Sigmoid colon (tissue), 4 donors: ENCODE data around the gene EHMT1.

Experiments
- CTCF ChIP-seq, 4 experiments: fragments of 450-650 bp in 3 of 4; fragments of 200-600 bp in 1 of 4; IDR thresholded peaks; one replicate each; pipeline ENCODE4 v1.5.1; 2016 to 2019; ENCODE audit warnings: antibody characterized with exemption in 4 of 4, mild to moderate bottlenecking in 3 of 4, moderate library complexity in 2 of 4
- EP300 ChIP-seq, 4 donors: sonication (generic); formaldehyde crosslinking; IDR thresholded peaks; one replicate each; pipeline ENCODE4 v1.6.1; 2017; ENCODE audit warnings: antibody characterized with exemption in 4 of 4

GRCh38 chr9:137744632-137745183 lies 125.9 kb downstream of the EHMT1 start:
- TF ChIP-seq CTCF (IDR thresholded peaks at IDR 0.05) (no peak), EP300 (IDR thresholded peaks at IDR 0.05) (no peak)
